ENCODE results near the gene TAF11L13.
"Not testable (repeated sequence)": the region's sequence is repeated elsewhere in the genome, so short reads cannot be mapped to it uniquely, and the experiment has no call there.

TAF11L13 gene

DNA sequence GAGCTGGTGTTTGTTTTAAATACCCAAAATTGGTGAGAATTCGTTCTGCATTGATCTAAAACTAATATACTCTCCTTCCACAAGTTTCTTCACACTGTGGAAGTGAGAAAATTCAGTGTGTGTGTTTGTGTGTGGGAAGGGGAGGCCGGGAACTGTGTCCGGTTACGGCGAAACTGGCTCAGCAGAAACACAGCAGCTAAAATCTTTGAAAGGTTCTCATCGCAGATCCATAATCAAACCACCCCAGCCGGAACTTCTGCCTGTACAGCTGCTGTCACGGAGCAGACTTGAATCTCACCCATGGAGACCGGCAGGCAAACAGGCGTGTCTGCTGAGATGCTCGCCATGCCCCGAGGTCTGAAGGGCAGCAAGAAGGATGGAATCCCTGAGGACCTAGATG is at the start of gene TAF11L13:
Gene TAF11L13 (plus strand): TSS at position 301 of the 400 bp plus-strand sequence.
- DNase-seq (ENCODE audit: low read depth) = not testable (repeated sequence)

DNA sequence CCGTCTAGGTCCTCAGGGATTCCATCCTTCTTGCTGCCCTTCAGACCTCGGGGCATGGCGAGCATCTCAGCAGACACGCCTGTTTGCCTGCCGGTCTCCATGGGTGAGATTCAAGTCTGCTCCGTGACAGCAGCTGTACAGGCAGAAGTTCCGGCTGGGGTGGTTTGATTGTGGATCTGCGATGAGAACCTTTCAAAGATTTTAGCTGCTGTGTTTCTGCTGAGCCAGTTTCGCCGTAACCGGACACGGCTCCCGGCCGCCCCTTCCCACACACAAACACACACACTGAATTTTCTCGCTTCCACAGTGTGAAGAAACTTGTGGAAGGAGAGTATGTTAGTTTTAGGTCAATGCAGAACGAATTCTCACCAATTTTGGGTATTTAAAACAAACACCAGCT is 46.2 kb upstream of the TAF11L13 start, which contains the start of gene TAF11L7:
Gene TAF11L7 (minus strand): TSS at position 101 of the 400 bp plus-strand sequence.
- DNase-seq (ENCODE audit: low read depth) = not testable (repeated sequence)

GRCh38 chr5:17590860-17591259 is 41.0 kb upstream of the TAF11L13 start, which contains the start of gene TAF11L8:
TAF11L8 (minus strand) TSS chr5:17590960.
- DNase-seq (ENCODE audit: low read depth) = not testable (repeated sequence)

GRCh38 chr5:17594255-17594654 is 37.6 kb upstream of the TAF11L13 start, which contains the start of gene TAF11L9:
TAF11L9 (minus strand) TSS chr5:17594394.
- not testable (repeated sequence) for DNase-seq (ENCODE audit: low read depth)

DNA sequence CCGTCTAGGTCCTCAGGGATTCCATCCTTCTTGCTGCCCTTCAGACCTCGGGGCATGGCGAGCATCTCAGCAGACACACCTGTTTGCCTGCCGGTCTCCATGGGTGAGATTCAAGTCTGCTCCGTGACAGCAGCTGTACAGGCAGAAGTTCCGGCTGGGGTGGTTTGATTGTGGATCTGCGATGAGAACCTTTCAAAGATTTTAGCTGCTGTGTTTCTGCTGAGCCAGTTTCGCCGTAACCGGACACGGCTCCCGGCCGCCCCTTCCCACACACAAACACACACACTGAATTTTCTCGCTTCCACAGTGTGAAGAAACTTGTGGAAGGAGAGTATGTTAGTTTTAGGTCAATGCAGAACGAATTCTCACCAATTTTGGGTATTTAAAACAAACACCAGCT is 34.2 kb upstream of the TAF11L13 start, which contains the start of gene TAF11L10:
Gene TAF11L10 (minus strand): TSS at position 101 of the 400 bp plus-strand sequence.
- DNase-seq (ENCODE audit: low read depth) = not testable (repeated sequence)

DNA sequence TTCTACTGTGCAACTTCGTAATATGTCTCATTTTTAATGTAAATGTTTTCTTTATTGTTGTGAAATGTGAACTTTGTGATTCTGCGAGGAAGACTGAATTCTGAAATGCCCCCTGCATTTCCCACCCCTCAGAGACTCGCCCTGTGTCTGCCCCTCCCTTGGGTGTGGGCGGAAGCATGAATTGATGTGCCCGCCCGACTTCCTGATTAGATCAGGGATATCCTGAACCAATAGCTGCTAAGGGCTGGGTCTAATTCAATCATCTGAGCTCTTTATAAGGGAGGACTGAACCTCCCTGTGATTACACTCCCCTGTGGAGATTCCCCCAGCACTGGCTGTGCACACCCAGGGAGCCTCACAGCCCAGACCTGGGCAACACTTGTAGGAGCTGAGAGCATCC is 28.0 kb upstream of the TAF11L13 start, which contains the start of gene TAF11L11:
Gene TAF11L11 (plus strand): TSS at position 304 of the 400 bp plus-strand sequence.
- not testable (repeated sequence) for DNase-seq (ENCODE audit: low read depth)

DNA sequence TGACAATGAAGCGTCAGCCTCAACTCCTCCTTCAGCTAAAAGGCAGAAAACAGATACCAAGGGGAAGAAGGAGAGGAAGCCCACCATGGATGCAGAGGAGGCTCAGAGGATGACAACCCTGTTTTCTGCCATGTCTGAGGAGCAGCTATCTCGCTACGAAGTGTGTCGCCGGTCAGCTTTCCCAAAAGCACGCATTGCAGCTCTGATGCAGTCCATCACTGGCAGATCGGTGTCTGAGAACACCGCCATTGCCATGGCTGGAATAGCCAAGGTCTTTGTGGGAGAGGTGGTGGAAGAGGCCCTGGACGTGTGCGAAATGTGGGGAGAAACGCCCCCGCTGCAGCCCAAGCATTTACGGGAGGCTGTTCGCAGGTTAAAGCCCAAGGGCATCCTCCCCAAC is 26.9 kb upstream of the TAF11L13 start:
- DNase-seq (ENCODE audit: low read depth) = no peak

GRCh38 chr5:17607461-17607860 is 24.4 kb upstream of the TAF11L13 start:
- not testable (repeated sequence) for DNase-seq (ENCODE audit: low read depth)

DNA sequence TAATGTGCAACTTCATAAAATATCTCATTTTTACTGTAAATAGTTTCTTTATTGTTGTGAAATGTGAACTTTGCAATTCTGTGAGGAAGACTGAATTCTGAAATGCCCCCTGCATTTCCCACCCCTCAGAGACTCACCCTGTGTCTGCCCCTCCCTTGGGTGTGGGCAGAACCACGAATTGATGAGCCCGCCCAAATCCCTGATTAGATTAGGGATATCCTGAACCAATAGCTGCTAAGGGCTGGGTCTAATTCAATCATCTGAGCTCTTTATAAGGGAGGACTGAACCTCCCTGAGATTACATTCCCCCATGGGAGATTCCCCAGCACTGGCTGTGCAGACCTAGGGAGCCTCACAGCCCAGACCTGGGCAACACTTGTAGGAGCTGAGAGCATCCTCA is 21.8 kb upstream of the TAF11L13 start, which contains the start of gene TAF11L12:
Gene TAF11L12 (plus strand): TSS at position 301 of the 400 bp plus-strand sequence.
- not testable (repeated sequence) for DNase-seq (ENCODE audit: low read depth)

- no peak for DNase-seq (ENCODE audit: low read depth)
Measured at GRCh38 chr5:17614872-17615605, 16.8 kb upstream of the TAF11L13 start.

DNA sequence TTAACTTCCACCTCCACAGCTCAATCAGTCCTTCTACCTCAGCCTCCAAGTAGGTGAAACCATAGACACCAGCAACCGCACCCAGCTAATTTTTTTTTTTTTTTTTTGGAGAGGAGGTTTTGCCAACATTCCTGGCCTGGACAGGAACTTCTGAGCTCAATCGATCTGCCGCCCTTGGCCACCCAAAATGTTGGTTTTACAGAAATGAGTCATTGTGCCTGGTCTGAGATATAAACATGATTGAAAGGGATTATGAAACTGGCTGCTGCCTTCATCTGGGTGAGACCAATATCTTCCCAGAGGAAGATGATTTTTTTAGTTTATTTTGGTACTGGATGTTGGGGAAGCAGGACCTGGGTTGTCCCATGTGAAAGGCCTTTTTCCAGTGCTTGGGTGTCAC is 12.5 kb upstream of the TAF11L13 start:
- no peak for DNase-seq (ENCODE audit: low read depth)

GRCh38 chr5:17620627-17621026 is 11.3 kb upstream of the TAF11L13 start:
- no peak for DNase-seq (ENCODE audit: low read depth)

- DNase-seq (ENCODE audit: low read depth) = no peak
Measured at GRCh38 chr5:17625686-17626085, 6.2 kb upstream of the TAF11L13 start.

- DNase-seq (ENCODE audit: low read depth) = no peak
Measured at GRCh38 chr5:17634160-17634559, 2.3 kb downstream of the TAF11L13 start, which contains the start of gene TAF11L14. TAF11L14 (plus strand) TSS chr5:17634460.

- DNase-seq (ENCODE audit: low read depth) = not testable (repeated sequence)
Measured at GRCh38 chr5:17649232-17649631, 17.3 kb downstream of the TAF11L13 start.

DNA sequence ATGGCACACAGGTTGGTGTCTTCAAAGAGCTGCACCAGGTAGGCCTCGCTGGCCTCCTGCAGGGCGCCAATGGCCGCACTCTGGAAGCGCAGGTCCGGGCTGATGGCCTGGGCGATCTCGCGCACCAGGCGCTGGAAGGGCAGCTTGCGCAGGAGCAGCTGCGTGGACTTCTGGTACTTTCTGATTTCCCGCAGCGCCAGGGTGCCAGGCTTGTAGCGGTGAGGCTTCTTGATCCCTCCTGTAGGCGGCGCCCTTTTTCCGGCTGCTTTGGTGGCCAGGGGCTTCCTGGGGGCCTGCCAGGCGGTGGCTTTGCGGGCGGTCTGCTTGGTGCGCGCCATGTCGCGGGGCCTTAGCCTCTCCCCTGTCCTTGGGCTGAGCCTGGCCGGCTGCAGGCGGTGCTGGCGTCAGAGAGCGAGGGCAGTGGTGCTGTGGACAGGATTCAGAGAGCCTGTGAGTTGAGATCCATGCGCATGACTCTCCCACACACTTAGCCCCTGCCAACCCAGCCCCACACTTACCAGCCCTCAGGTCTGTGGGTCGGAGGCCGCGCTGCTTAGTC is 23.4 kb downstream of the TAF11L13 start:
- DNase-seq (ENCODE audit: low read depth) = not testable (repeated sequence)

DNA sequence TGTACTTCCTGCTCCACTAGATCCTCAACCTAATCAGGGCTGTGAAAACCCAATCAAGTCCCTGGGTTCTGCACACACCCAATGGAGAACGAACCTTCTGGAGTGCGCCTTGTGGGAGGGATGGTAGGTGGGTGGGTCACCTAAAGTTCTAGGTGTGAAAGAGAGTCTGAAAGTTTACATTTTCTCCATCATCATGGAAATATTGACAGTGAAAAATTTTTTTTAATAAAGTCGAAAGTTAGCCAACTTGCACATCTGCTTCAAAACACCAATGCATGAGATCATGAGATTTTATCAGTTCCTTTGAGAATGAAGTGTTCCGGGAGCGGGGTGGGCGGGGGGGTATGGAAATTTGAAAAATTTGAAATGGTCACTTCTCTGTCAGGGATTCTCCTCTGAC is 24.0 kb downstream of the TAF11L13 start:
- no peak for DNase-seq (ENCODE audit: low read depth)

DNA sequence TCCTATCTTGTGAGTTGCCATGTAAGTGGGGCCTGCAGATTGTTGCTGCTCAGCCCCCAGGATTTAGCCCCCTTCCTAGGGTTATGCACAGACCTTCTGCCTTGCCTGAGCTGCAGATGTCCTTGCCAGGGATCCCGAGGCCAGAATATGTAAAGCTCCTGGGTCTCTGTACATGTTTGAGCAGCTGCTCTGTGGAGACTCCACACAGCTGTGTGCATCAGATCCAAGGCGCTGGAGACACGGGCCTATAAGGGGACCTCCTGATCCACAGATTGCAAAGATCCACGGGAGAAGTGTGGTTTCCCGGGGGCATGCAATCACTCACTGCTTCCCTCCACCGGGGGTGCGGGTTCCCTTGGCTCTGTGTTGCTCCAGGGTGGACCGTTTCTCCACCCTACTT is 31.3 kb downstream of the TAF11L13 start:
- DNase-seq (ENCODE audit: low read depth) = no peak

GRCh38 chr5:17665836-17666235 is 33.9 kb downstream of the TAF11L13 start:
- DNase-seq (ENCODE audit: low read depth) = no peak

GRCh38 chr5:17666726-17667235 is 34.9 kb downstream of the TAF11L13 start:
- no peak for DNase-seq (ENCODE audit: low read depth)

DNA sequence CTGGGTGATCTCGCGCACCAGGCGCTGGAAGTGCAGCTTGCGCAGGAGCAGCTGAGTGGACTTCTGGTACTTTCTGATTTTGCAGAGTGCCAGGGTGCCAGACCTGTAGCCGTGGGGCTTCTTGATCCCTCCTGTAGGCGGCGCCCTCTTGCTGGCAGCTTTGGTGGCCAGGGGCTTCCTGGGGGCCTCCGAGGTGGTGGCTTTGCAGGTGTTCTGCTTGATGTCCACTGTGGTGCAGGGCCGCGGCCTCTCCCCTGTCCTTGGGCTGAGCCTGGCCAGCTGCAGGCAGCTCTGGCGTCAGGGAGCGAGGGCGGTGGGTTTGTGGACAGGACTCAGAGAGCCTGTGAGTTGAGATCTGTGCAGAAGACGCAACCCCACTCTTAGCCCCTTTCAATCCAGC is 38.5 kb downstream of the TAF11L13 start:
- DNase-seq (ENCODE audit: low read depth) = no peak

GRCh38 chr5:17678751-17679324 is 47.0 kb downstream of the TAF11L13 start:
- DNase-seq (ENCODE audit: low read depth) = no peak

All from stimulated activated CD8-positive, alpha-beta memory T cell treated with anti-CD3 and anti-CD28 coated beads, Interleukin-15, amount 100 ng/mL, for 1 hour (primary cell).